ENCODE data around the gene VPS39. TPM values are rescaled to one million over a fixed set of nuclear protein-coding genes. Genes with fewer than 3 reads are reported as not detected.

Gene VPS39
- total RNA-seq, 1 donor from 2014 or later, result 102 TPM

DNA sequence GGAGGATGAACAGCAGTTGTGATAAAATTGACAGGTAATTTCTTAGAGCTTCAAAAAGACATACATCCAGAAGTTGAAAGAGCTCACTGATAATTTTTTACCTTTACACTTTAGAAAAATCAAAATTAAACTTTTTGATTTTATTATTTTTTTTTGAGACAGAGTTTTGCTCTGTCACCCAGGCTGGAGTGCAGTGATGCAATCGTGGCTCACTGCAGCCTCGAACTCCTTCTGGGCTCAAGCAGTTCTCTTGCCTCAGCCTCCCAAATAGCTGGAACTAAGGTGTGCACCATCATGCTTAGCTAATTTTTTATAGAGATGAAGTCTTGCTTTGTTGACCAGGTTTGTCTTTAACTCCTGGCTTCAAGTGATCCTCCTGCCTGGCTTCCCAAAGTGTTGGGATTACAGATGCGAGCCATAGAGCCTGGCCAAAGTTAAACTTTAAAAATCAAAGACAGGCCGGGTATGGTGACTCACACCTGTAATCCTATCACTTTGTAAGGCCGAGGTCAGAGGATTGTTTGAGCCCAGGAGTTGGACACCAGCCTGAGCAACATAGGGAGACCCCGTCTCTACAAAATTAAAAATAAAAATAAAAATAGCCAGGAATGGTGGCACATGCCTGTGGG lies 73.4 kb downstream of the VPS39 start:
- ChIA-PET POLR2A (no interaction called here), CTCF (interaction anchor here (0.9 kb wide), 1 partner anchor 145 kb away, joined by 3 read pairs; no protein-coding TSS in a partner anchor)
- no peaks in the 10 kb centered on the region for H3K9me3 Mint-ChIP-seq
- no peaks in the 10 kb centered on the region for H3K4me1 Mint-ChIP-seq
- peaks cover 5% of the 10 kb centered on the region for H3K27me3 Mint-ChIP-seq
- TF ChIP-seq CTCF (IDR thresholded peaks at IDR 0.05), result no peak
- intact Hi-C loops (cut with micrococcal nuclease), result no loop called here
- no peaks in the 10 kb centered on the region for H3K36me3 Mint-ChIP-seq (ENCODE audit: low read depth)
- ATAC-seq (ENCODE audit: low read depth), result no peak
- H3K27ac Mint-ChIP-seq, result no peak overlapping the region
- no peak overlapping the region for H3K4me3 Mint-ChIP-seq
- DNase-seq, result no peak

GRCh38 chr15:42133886-42134502 lies 74.1 kb downstream of the VPS39 start:
- Mint-ChIP-seq H3K27me3 (peaks cover 10% of the 10 kb centered on the region), H3K4me3 (no peak overlapping the region), H3K4me1 (no peaks in the 10 kb centered on the region), H3K9me3 (no peaks in the 10 kb centered on the region), H3K27ac (no peak overlapping the region), H3K36me3 (ENCODE audit: low read depth) (no peaks in the 10 kb centered on the region)
- intact Hi-C loops (cut with micrococcal nuclease), result no loop called here
- ATAC-seq (ENCODE audit: low read depth) (peak; percentile 58), DNase-seq (no peak)
- POLR2A ChIA-PET, result no interaction called here
- CTCF ChIA-PET, result interaction anchor here (1.5 kb wide), 1 partner anchor 145 kb away, joined by 4 read pairs; no protein-coding TSS in a partner anchor
- TF ChIP-seq CTCF (IDR thresholded peaks at IDR 0.05), result no peak

- ATAC-seq (ENCODE audit: low read depth) (no peak), DNase-seq (no peak)
- H3K4me1 Mint-ChIP-seq, result no peaks in the 10 kb centered on the region
- intact Hi-C loops (cut with micrococcal nuclease), result no loop called here
- TF ChIP-seq CTCF (IDR thresholded peaks at IDR 0.05), result no peak
- no peaks in the 10 kb centered on the region for H3K9me3 Mint-ChIP-seq
- peaks cover 10% of the 10 kb centered on the region for H3K27me3 Mint-ChIP-seq
- H3K36me3 Mint-ChIP-seq (ENCODE audit: low read depth), result no peaks in the 10 kb centered on the region
- CTCF ChIA-PET, result interaction anchor here (1.5 kb wide), 1 partner anchor 144 kb away, joined by 4 read pairs; no protein-coding TSS in a partner anchor
- POLR2A ChIA-PET, result no interaction called here
- no peak overlapping the region for H3K4me3 Mint-ChIP-seq
- H3K27ac Mint-ChIP-seq, result no peak overlapping the region
Observed at GRCh38 chr15:42133356-42133755, 74.7 kb downstream of the VPS39 start.

DNA sequence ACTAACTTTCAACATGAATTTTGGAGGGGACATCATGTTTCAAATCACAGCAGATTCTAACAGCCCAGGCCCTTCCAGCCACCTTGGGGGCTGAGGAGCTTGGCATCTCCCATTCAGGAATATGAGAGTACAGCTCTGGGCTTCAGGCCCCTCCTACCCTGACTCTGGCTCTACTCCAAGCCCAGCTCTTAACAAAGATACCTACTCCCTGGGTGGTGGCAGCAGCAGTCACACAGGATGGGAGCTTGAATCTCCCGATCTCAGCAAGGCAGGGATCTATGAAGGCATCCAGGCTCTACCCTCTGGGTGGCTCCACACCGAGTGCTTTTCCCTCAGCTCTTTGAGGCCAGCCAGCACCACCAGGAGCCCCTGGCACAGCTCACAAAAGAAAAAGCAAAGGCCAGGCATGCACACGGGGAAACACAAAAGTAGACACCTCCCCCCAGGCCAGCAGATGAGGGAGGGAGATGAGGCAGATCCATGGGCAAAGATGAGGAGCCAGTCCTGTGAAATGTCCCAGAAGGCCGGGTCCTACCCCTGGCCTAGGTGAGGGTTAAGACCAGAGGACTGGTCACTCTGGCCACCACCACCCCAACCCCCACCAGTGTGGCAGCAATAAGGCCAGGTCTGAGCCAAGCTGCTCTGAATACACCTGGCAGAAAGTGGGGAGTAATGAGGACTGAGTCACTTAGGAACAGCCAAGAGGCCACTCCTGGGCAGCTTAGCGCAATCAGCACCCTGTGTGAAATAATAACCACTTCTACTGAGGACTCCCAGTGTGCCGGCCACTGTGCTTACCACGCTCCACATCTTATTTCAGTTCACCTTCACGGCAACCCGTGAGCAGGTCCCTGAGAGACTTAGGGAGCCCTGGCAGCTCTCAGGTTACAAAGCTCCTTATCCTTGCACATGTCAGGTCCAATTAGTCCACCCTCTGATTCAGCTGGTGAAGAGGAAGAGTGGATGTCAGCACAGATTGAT lies 76.0 kb downstream of the VPS39 start:
- no peaks in the 10 kb centered on the region for H3K9me3 Mint-ChIP-seq
- intact Hi-C loops (cut with micrococcal nuclease), result no loop called here
- no peak for ATAC-seq (ENCODE audit: low read depth)
- H3K4me3 Mint-ChIP-seq, result no peak overlapping the region
- no peaks in the 10 kb centered on the region for H3K4me1 Mint-ChIP-seq
- CTCF ChIA-PET, result interaction anchor here (1.5 kb wide), 1 partner anchor 143 kb away, joined by 4 read pairs; no protein-coding TSS in a partner anchor
- H3K27me3 Mint-ChIP-seq, result peaks cover 19% of the 10 kb centered on the region
- no peak for TF ChIP-seq CTCF (IDR thresholded peaks at IDR 0.05)
- POLR2A ChIA-PET, result no interaction called here
- H3K36me3 Mint-ChIP-seq (ENCODE audit: low read depth), result no peaks in the 10 kb centered on the region
- DNase-seq, result no peak
- H3K27ac Mint-ChIP-seq, result no peak overlapping the region

DNA sequence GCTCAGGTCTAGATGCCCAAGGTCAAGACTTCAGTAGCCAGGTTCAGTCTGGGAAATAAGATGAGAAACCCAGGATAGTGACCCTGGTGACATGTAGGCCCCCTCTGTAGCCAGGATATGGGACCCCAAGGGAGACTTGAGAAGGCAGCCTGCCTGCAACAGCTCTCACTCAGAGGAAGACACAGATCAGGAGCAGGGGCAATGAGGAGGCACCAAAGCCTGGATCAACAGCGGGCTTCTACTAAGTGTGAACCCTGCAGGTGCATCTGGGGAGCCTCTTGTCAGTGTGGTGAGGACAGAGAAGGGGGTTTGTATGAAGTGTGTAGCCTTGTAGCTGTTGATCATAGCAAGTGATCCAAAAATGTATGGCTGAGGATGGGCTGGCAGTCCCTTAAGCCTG lies 77.1 kb downstream of the VPS39 start:
- DNase-seq, result no peak
- no peak for TF ChIP-seq CTCF (IDR thresholded peaks at IDR 0.05)
- intact Hi-C loops (cut with micrococcal nuclease), result no loop called here
- Mint-ChIP-seq H3K4me3 (no peak overlapping the region), H3K27me3 (peaks cover 21% of the 10 kb centered on the region), H3K27ac (no peak overlapping the region), H3K4me1 (no peaks in the 10 kb centered on the region), H3K36me3 (ENCODE audit: low read depth) (no peaks in the 10 kb centered on the region), H3K9me3 (no peaks in the 10 kb centered on the region)
- POLR2A ChIA-PET, result no interaction called here
- no peak for ATAC-seq (ENCODE audit: low read depth)
- CTCF ChIA-PET, result no interaction called here

All from activated B cell treated with CpG ODN at 0.5 μM for 24 hours (primary cell).